Measurements from ENCODE around the gene HYAL3.
"Not testable (repeated sequence)": the region's sequence is repeated elsewhere in the genome, so short reads cannot be mapped to it uniquely, and the experiment has no call there.

HYAL3 gene

DNA sequence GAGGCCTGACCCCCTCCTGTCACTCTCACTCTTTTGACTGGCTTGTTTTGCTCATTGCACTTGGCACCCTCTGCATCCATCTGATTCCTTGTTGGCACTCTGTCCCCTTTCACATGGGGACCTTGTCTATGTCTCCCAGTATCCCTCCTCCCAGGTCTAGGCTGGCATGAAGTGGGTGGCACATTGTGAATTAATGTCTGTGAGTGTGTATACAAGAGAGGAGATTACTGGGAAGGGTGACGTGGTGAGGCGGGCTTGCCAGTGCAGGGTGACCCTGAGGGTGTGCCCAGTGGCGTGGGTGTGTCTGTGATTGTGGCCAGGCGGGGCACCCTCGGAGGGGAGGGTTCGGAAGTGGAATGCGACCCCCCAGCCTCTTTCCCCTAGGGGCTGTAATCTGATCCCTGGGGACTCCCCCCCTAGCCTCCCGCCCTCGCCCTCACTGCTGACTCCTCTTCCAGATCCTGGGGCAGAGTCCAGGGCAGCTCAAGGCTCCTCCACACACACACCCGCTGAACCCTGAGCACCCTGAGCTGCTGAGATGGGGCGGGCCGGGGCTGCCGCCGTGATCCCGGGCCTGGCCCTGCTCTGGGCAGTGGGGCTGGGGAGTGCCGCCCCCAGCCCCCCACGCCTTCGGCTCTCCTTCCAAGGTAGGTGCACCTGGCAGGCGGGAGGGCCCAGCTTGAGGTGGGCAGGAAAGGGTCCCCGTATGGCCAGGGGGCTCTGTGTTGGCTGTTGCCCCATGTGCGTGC, 30.3 kb downstream of the HYAL3 start, which contains the start of gene SEMA3B:
TSS of gene SEMA3B (plus strand) at position 445 of the 749 bp plus-strand sequence. CDS start at position 539, 94 bp downstream.
- DNase-seq: no peak

- no peak for DNase-seq
These were observed 30.9 kb downstream of the HYAL3 start for GRCh38 chr3:50268276-50268675.

DNA sequence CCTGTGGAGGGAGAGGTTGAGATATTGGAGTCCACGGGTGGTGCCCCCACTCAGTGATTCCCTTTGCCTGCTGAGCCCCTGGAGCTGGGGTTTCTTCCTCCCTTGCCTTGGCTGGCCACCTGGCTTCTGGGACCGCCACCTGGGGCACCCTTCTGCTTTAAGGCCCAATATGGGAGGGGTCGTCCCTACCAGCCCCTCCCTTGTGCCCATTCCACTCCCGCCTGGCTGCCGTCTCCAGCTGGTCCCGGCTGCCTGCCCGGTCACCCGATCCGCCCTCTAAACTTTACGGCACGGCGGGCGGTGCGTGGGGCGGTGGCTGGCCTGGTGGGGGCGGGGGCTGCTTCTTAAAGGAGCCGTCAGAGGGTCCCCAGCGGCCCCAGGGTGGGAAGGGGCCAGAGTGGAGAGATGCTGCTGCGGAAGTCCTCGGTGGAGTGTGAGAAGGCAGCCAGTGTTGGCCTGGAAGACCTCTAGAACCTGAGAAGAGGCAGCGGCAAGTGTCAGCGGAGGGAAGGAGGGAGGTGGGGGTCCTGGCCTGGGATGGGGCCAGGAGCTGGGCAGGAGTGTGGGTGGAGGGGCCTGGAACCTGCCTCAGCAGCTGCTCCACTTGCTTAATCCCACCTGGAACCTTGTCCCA, 31.8 kb downstream of the HYAL3 start:
- no peak for DNase-seq

GRCh38 chr3:50266836-50267235, 32.4 kb downstream of the HYAL3 start:
- no peak for DNase-seq

DNA sequence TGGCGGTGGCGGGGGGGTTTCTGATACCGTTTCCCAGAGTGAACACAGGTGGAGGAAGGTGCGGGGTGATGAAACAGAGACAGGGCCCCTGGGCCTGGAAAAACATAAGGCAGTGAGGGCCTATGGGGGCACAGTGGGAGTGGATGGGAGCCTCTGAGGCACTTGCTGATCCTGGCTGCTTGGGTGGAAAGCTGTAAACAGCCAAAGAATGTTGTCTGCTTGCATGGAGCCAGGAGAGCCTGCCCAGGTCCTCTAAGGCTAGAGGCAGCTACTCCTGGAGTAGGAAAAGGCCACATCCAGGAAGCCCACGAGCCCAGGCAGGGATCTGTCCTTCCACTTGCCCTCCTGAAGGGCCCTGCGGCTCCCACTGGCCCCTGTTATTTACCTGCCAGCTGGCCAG, 33.2 kb downstream of the HYAL3 start:
- no peak for DNase-seq

GRCh38 chr3:50265571-50265970, 33.6 kb downstream of the HYAL3 start:
- no peak for DNase-seq

GRCh38 chr3:50264964-50265485, 34.2 kb downstream of the HYAL3 start:
- no peak for DNase-seq

GRCh38 chr3:50264383-50264963, 34.7 kb downstream of the HYAL3 start:
- no peak for DNase-seq

GRCh38 chr3:50263478-50264382, 35.5 kb downstream of the HYAL3 start:
- no peak for DNase-seq

DNA sequence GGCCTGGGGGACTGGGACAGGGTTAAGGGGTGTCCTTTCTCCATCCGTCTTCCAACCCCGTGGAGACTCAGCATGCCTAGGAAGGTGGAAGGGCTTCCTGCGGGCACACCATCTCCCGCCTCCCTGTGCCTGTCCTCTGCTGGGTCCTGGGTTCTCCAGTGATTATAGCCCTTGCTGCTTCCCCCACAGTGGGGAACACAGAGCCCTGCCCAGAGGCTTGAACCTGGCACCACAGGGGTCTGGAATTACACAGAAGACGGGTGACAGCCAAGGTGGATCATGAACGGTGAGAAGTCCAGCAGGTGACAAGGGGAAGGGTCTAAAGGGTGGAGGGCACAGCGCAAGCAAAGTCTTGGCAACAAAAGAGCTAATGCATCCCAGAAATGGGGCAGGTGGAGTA, 36.4 kb downstream of the HYAL3 start:
- no peak for DNase-seq

- DNase-seq: not testable (repeated sequence)
These were observed 37.0 kb downstream of the HYAL3 start for GRCh38 chr3:50262200-50262599.

GRCh38 chr3:50261505-50261904, 37.7 kb downstream of the HYAL3 start:
- DNase-seq: no peak

GRCh38 chr3:50260942-50261441, 38.2 kb downstream of the HYAL3 start:
- DNase-seq: no peak

GRCh38 chr3:50260027-50260941, 38.9 kb downstream of the HYAL3 start:
- DNase-seq: peak; percentile 90

DNA sequence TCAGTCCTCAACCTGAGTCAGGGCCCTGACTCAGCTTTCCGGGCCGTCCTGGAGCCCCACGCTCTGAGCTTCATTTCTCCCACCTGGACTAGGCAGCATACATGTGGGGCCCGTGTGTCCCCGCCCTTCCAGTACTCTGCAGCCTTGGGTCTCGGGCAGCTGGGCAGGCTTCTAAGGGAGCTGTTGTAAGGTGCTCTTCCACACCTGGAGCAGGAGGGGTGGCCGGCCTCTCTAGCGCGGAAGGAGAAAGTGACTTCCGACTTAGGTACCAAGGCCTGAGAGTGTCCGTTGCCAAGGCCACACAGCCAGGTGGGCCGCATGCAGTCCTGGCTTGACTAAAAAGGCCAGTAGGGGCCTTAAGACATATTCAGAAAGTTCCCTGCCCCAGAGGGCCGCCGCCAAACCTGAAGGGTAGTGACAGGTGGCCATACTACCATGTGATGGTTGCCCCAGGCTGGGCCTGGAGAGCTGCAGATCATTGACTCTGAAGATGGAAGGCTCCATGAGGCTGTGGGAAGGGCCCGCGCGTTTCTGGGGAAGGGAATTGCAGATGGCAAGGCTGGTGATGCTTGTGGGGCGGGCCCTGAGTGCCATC, 39.7 kb downstream of the HYAL3 start:
- no peak for DNase-seq

DNA sequence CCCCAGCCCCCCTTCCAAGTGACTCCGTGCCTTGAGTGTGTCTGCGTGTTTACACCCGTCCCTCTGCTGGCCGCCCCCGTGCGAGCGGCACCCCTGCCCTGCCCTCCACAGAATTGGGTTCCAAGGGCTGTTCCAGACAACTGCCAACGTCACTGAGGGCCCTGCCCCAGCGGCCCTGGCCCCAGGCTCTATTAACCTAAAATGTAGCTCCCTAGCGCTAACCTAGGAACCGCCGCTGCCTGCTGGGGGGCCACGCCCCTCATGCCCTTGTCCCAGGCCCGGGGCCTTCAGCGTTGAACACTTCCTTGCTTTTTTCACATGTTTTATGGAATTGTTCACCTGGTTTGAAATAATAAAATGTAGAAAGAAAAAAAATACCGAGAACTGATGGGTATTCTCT, 40.2 kb downstream of the HYAL3 start:
- DNase-seq: no peak

DNA sequence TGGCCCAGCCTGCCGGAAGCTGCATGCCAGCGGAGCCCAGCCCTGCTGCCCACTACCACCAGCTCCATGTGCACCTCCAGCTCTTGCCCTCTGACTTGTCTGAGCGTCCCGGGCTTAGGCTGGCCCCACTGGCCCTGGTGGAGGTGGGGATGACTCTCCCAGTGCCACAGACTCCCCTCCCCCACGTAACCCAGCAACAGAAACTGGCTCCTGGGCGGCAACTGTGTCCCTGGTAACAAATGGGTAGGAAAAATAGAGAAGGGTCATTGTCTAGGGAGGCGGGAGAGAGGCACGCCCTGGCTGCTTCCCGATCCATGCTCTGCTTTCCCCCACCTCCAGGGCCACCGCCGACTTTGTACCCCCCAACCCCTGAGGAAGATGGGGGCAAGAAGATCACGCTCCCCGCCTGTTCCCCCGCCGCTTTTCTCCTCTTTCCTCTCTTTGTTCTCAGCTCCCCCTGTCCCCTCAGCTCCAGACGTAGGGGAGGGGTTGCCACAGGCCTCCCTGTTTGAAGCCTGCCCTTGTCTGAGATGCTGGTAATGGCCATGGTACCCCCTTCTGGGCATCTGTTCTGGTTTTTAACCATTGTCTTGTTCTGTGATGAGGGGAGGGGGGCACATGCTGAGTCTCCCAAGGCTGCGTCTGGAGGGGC, 41.0 kb downstream of the HYAL3 start:
- no peak for DNase-seq

GRCh38 chr3:50256978-50257890, 42.0 kb downstream of the HYAL3 start:
- no peak for DNase-seq

DNA sequence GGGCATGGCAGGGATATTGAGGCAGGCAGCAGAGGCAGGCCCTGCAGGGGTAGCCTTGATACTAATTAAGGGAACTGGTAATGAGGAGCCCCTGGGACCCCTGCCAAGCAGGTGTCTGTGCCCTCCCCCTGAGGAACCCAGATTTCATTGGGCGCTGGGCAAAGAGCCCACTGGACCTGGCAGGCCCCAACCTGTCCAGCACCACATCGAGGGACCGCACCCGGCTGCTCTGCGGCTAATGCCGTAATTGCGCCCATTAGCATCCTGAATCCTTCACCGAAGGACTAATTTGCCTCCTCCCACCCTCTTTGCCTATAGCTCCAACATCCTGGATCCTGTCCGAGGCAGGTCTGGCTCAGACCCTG, 44.0 kb downstream of the HYAL3 start:
- DNase-seq: no peak

Measured in inflammatory macrophage treated with lipopolysaccharide for 4 hours (primary cell).